H1 (cell line): Measurements from ENCODE around the gene ZNF469. TPM values are rescaled to one million over a fixed set of nuclear protein-coding genes. Genes with fewer than 3 reads are reported as not detected.

Experiments
- ATF2 ChIP-seq: IDR thresholded peaks from 2 replicates; pipeline ENCODE4 v1.6.1; 2012; ENCODE audit warnings: low read length, inconsistent platforms
- ATF3 ChIP-seq: IDR thresholded peaks from 2 replicates; pipeline ENCODE4 v1.6.1; 2011; ENCODE audit warnings: low read depth, mild to moderate bottlenecking, low read length; ENCODE audit not compliant: insufficient read depth
- BRCA1 ChIP-seq: IDR thresholded peaks from 2 replicates; pipeline ENCODE4 v1.6.1; 2012; ENCODE audit warnings: low read depth, low read length, improper control_type of control experiment
- CHD7 ChIP-seq: fragments of 300-600 bp; sonication (generic); IDR thresholded peaks from 2 replicates; pipeline ENCODE4 v1.7.1; 2012; ENCODE audit warnings: low read length, moderate library complexity, mild to moderate bottlenecking, inconsistent platforms; ENCODE audit not compliant: insufficient replicate concordance
- KDM4A ChIP-seq: IDR thresholded peaks from one replicate; pipeline ENCODE4 v1.7.1; 2012; ENCODE audit warnings: low read depth, mild to moderate bottlenecking, moderate library complexity, low read length, inconsistent platforms; ENCODE audit not compliant: severe bottlenecking
- SIN3A ChIP-seq, 2 experiments: IDR thresholded peaks in 1 of 2; conservative IDR thresholded peaks in 1 of 2; 2 replicates each; pipeline ENCODE4 v1.6.1; 2011 to 2012; ENCODE audit warnings: low read length in 2 of 2, improper control_type of control experiment in 1 of 2, low read depth in 1 of 2, mild to moderate bottlenecking in 1 of 2
- SP1 ChIP-seq: IDR thresholded peaks from 2 replicates; pipeline ENCODE4 v1.6.1; 2011; ENCODE audit warnings: low read depth, low read length
- polyA plus RNA-seq, 7 experiments: library from polyadenylated mRNA; depleted of rRNA in 3 of 7; stranded (reverse) in 5 of 7; unstranded in 2 of 7; fragments of >200 nt in 5 of 7; fragments of 200-250 nt in 2 of 7; gene quantifications; 1 replicate in 5 of 7; 2 replicates in 1 of 7; 4 replicates in 1 of 7; pipeline versions ENCODE4 v1.2.1 to v1.2.3, GENCODE V29; 2011 to 2013; ENCODE audit warnings: missing spikeins in 2 of 7, mixed read lengths in 2 of 7
- total RNA-seq: library from RNA; stranded (reverse); fragmentation: NEBNext Ultra II Directional; extraction: Animal tissue kit (Norgen Biotek cat#: 25700); gene quantifications from 2 replicates; pipeline ENCODE4 v1.2.1, GENCODE V29; 2021

Gene ZNF469
- total and polyA plus RNA-seq, 2 of the 8 experiments (the other 6 are each of a cell fraction or from before 2014, with no cell fraction given): 0.30 to 1.8 TPM

GRCh38 chr16:88360999-88361398 is 21.8 kb upstream of the ZNF469 start (continued):
- TF ChIP-seq CHD7 (no peak), KDM4A (no peak), ATF3 (no peak), SP1 (no peak), SIN3A (conservative IDR thresholded peaks at IDR 0.05 in 1 of 2, IDR thresholded peaks at IDR 0.05 in 1 of 2; ENCODE audit: low read depth in 1 of 2, low read length in 2 of 2) (no peak), BRCA1 (no peak), ATF2 (no peak)
